AML-193 (cell line): Measurements from ENCODE around the gene MORF4L1.
"Not testable (repeated sequence)": the region's sequence is repeated elsewhere in the genome, so short reads cannot be mapped to it uniquely, and the experiment has no call there.

Experiments
- DNase-seq, 2 experiments: peaks; one replicate each; lab custom pipeline; 2025; lab: John Stamatoyannopoulos, UW

The MORF4L1 gene

DNA sequence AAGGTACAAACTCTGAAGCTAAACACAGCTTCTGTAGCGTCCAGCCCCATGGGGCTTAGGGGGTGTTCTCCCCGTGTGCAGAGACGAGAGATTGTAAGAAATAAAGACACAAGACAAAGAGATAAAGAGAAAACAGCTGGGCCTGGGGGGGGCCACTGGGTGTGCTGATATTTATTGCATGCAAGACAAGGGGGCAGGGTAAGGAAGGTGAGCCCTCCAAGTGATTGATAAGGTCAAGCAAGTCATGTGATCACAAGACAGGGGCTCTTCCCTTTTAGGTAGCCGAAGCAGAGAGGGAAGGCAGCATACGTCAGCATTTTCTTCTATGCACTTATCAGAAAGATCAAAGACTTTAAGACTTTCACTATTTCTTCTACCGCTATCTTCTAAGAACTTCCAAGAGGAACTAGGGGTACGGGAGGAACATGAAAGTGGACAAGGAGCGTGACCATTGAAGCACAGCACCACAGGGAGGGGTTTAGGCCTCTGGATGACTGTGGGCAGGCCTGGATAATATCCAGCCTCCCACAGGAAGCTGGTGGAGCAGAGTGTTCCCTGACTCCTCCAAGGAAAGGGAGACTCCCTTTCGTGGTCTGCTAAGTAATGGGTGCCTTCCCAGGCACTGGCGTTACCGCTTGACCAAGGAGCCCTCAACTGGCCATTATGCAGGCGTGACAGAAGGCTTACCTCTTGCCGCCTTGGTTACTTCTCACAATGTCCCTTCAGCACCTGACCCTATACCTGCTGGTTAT is 29.8 kb downstream of the MORF4L1 start:
- DNase-seq = not testable (repeated sequence)

GRCh38 chr15:78904599-78905358 is 32.1 kb downstream of the MORF4L1 start:
- DNase-seq = no peak

DNA sequence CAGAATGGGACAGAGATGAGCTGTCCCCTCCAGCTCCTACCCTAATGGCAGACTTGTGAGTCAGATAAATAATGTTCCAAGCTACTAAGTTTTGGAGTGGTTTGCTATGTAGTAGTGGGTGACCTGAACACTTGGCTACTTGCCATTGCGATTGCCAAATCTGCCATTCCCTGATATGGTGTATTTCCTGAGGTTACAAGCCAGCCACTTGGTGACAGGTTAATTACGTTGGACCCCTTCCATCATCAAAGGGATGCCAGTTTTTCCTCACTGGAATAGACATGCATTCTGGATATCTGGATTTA is 33.6 kb downstream of the MORF4L1 start:
- DNase-seq = no peak

- DNase-seq = peak in 1 of 2 experiments; percentile 15
These were observed 34.9 kb downstream of the MORF4L1 start for GRCh38 chr15:78907577-78907976.

DNA sequence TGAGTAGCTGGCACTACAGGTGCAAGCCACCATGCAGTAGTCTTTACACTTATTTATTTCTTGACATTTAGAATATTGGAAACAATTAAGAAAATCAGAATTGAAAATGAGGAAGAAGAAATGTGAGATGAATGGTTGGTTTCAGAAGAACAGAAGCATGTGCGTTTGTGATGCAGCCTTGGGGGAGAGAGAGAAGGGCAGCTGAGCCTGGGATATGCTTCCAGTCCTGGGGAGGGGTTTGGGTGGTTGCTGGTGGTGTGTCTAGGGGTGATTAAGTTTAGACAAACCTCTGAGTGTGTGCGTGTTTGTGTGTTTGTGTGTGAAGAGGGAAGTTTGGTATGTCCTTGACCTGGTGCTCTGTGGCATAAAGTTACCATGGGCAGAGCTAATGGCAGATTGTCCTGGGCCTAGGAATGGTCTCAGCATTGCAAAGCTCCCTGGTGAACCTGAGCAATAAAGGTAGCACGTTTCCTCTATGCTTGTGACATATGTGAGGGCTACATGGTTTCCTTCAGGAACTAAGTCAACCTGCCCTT is 36.5 kb downstream of the MORF4L1 start:
- DNase-seq = no peak

DNA sequence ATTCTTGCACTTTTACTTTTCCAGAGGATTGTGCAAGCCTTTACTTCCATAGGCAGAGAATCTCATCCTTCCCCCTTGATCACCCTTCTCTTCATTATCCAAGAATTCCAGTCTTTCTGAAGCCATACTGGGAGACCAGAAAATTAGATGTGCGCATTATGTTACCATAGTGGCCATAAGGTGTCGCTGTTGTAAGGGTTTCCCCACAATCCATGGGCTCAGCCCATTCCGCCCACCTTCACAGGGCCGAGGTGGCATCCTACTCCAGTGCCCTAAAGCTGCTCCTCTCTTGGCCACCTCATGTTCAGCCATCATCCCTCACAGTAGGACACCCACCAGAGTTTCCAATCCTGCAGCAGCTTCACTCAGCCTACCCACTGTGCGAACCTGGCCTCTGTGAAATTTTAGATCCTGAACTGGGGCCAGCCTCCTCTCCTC is 37.1 kb downstream of the MORF4L1 start:
- DNase-seq = peak in 1 of 2 experiments; percentile 2

GRCh38 chr15:78910271-78910670 is 37.6 kb downstream of the MORF4L1 start:
- DNase-seq = no peak

- DNase-seq = peak; percentile 20 to 29
These were observed 39.6 kb downstream of the MORF4L1 start for GRCh38 chr15:78912316-78912715.

- no peak for DNase-seq
These were observed 40.3 kb downstream of the MORF4L1 start for GRCh38 chr15:78913012-78913411.

DNA sequence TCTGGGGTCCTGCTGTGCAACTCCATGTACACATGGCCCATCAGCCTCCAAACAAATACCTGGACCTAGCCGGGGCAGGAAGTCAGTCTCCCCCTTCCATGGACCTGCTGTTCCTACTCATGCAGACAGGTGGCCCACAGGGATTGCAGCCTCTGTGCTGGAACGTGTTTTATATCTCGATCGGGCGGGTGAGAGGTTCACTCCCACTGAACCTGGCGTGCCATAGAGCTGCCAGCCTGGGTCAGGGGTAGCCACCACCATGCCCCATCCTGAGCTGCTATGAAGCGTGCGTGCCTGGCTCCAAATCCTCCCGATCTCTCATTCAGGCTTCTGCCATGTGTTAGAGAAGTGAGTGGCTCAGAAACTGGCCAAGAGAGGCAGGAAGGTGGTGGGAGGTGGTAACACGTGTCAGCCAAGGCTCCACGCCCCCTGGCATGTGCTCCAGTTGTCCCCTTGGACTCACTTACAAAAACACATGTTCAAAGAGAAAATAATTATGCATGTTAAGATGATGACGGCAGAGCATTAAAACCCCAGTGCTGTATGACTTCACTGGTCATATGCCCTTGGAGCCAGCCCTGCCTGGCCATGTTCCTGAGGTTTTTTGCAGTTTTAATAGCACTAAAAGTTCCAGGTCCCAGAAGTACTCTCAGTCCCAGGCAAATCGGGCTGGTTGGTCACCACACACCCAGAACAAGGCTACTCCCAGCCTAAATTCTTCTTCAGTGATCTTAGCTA is 41.5 kb downstream of the MORF4L1 start:
- no peak for DNase-seq

DNA sequence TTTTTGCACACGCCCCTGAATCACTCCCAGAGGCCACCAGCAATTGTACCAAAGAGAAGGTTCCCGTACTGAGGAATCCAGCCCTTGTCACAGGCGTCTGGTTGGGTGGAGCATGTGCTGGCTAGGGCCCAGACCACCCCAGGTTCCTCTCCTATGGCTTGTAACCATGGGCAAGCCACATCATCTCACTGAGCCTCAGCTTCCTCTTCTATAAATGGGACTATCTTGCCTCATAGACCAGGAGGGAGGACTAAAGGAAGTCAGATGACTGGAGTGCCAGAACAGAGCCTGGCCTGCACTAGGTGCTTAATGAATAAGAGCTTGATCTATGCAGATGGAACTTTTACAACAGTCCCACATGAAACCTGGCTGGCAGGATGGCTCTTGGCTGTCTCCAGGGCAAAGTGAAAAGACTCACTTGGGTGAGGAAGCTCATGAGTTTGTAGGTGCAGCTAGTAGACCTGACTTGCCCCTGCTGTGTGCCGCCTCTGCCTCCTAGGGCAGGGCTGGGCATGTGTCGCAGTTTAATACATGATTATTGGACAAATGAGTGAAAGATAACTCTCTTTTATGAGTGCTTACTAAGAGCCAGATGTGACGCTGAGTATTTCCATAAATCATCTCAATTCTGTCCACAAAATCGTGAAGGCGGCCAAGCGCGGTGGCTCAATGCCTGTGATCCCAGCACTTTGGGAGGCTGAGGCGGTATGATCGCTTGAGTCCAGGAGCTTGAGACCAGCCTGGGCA is 42.8 kb downstream of the MORF4L1 start:
- DNase-seq = peak; percentile 87 to 89

DNA sequence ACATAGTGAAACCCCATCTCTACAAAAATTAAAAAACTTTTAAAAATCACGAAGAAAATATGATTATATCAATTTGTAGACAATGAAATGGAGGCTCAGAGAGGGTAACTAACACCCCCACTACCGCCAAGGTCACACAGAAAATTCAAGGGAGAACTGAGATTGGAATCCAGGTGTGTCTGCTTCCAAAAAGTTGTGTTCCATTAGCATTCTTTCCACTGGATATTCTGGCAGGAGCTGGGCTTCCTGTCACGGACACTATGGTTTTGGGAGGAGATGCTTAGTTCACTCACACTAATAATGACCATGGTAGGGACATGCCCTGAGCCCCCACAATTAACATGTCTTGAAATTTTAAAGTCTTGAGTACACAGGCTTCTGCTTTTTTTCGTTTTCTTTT is 43.4 kb downstream of the MORF4L1 start:
- DNase-seq = no peak

DNA sequence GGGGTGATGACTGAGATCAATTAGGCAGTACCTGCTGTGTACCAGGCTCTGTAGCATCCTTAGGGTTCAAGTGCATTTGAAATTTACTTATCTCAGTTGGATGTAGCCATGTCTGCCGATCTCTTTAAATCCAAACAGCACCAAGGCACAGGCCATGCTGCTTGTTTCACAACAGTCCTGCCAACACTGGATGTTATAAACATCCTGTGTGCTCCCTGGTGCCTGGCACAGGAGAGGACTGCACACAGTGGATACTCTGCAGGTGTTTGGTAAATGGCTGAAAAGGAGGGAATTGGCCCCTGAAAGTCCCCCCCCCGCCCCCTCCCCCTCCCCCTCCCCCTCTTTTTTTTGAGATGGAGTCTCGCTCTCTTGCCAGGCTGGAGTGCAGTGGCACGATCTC is 45.2 kb downstream of the MORF4L1 start:
- no peak for DNase-seq

DNA sequence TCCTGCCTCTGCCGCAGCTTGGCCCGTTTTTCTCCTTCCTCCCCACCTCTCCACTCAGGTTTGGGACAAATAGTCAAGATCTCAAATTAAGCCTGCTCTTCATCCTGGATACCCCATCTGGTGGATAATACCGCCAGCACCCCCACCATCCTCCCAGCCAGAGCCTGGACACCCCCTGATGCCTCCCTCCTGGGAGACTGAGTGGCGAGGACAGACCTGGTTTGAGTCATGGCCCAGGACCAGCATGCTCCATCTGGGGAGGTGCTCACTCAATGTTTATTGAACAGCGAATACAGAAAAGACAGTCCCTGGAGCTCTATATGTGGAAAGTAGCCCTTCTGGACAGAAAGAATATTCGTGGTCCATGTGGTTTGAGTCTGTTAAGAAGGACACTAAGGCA is 48.8 kb downstream of the MORF4L1 start:
- DNase-seq = no peak

DNA sequence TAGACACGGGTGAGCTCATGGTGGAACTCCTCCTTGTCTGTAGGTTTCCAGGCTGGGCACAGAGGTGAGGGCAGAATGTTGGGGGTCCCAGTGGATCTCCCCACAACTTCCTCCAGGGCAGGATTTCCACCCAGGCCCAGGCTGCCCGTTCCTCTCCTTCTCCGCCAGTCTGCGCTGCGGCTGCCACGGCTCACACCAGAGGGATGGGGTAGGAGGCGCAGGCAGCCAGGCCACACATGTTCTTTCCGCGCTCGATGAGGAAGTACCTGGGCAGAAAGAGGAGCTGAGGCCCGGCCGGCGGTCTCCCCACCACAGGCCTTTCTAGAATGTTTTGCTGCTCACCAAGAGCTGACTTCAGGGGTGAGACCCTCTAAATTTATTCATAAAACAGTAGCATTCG is 49.2 kb downstream of the MORF4L1 start:
- DNase-seq = no peak

DNA sequence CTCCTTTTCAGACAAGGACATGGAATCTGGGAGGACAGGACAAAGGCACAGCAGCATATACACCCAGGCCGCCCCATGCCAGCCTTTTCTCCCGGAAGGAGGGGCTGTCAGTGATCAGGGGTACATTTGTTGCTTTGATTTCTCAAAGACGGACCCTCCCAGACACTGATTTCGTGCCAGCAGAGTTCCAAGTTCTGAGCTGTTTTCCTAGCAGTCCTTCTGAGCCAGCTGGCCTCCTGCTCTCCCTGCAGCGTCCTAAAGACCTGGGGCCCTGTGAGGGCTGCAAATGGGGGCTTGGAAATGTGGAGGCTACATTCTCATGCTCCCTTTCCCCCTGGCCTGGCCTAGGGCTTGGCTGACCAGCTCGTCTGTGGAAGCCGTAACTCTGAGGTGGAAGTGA is 49.8 kb downstream of the MORF4L1 start:
- DNase-seq = no peak

DNA sequence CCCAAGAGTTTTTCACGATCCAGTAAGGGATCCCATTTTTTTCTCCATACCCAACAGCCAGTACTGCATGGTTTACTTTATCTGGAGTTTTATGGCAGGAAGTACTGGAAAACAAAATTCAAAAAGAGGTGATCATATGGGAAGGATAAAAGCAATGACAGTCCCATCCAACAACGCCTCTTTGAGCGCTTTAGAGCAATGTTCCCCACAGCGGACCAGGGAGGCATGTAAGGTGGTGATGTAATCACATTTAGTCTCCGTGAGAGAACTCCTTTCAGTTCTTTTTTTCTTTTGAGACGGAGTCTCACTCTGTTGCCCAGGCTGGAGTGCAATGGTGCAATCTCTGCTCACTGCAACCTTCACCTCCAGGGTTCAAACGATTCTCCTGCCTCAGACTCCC is 50.3 kb downstream of the MORF4L1 start:
- no peak for DNase-seq

DNA sequence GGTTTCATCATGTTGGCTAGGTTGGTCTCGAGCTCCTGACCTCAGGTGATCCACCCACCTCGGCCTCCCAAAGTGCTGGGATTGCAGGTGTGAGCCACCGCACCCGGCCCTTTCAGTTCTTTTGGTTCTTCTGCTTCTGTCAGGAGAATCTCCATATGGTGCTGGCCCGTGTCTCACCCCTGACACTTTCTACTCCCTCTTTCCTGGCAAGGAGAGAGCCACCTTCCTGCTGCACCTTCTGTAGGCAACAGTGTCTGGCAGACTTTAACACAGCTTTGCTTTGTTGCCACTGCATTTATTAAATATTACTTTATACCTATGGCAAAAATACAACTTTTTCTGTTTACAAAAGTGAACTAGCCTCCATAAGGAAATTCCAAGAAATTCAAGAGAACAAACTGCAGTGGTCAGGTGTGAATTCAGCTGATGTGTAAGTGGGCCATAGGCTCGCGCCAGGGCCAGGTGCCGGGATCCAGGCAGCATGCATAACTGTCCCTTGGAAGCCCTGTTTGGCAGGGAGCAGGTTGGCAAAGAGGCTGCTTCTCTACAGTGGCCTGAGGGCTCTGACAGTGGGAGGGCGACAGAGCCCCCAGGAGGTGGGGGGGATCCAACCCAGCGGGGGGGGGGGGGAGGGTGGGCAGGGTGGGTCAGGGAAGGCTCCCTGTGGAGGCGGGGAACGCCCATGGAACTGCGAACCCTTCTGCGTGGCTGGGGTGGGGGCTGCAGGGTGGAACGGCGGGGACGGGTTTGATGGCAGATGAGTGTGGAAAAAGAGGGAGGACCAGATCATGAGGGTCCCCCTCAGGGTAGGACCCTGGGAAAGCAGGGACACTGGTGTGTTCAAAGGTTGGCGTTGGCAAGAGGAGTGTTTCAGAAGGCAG is 51.0 kb downstream of the MORF4L1 start:
- no peak for DNase-seq

DNA sequence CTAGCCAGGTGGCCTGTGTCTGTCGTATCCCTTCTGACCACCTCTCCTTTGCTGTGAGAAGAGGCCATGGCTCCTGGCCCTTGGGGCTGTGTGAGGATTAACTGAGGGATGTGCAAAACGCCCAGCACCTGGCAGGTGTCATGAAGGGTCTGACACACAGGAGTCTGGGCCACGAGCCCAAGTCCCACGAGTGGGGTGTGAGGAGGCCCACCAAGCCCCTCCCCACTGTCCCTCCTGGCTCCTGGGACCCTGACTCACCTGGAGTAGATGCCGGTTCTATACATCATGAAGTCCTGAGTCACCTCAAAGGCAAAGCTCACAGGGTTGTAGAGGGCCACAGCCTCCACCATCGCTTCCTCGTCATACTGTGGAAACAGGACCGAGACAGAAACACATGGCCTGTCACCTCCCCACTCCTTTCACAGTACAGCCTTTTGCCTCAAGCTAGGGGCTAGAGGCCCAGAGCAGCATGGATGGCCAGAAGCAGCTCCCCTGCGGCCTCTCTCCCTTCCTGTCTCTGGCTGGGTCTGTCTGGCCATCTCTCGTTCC is 52.5 kb downstream of the MORF4L1 start:
- DNase-seq = no peak

DNA sequence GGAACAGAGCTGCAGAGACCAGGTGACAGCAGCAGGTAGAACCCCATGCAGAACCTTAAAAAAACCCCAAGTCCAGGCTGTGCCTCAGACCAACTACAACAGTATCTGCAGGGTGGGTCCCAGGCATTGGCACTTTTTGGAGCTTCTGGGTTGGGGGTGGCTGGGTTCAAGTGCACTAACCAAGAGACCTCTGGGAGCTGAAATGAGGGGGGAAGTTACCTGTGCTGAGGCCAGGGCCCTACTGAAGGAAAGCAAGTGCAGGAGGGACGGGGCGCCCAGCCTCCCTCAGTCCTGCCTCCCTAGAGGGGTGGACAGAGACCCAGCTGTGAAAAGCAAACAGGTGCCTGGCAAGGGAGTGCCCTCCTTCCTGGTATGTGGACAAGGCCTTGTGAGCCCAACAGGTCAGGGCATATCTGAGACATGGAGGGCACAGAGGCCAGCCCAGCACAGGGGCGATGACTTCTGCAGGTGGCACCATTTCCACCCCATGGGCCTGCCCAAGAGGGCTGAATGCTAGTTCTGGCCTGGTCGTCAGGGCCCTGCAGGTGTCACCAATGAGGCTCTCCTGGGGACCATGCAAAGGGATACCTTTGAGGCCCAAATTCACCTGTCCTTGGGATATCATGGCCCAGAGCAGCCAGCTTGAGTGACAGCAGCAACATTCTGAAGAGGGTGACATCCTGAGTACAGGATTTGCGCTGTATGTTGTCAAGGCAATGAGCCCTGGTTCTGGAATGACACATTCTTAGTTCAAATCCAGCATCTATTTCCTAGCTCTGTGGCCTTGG is 53.5 kb downstream of the MORF4L1 start:
- DNase-seq = no peak
